GM18858 (cell line): ENCODE data around the gene MZT2A.
"Not testable (repeated sequence)": the region's sequence is repeated elsewhere in the genome, so short reads cannot be mapped to it uniquely, and the experiment has no call there.

Experiments used
- ATAC-seq: cut with Tn5 transposase; IDR thresholded peaks from one replicate; pipeline ENCODE4 v1.9.1; 2021; ENCODE audit not compliant: unreplicated experiment

Gene MZT2A

DNA sequence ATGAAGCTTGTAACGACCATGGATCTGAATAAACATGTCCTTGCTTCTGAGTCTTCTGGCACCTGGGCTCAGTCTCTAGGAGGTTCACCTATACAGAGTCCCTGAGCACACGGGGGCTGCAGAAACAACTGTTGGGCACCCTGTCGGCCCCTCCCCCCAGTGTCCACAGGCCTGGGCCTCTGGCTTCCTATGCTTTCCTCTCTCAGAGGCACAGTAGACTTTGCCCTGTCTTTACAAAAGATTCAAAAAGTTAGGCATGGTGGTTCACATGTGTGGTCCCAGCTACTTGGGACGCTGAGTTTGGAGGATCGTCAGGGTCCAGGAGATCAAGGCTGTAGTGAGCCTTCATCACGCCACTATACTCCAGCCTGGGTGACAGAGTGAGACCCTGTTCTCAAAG lies 29.3 kb upstream of the MZT2A start:
- ATAC-seq = not testable (repeated sequence)

DNA sequence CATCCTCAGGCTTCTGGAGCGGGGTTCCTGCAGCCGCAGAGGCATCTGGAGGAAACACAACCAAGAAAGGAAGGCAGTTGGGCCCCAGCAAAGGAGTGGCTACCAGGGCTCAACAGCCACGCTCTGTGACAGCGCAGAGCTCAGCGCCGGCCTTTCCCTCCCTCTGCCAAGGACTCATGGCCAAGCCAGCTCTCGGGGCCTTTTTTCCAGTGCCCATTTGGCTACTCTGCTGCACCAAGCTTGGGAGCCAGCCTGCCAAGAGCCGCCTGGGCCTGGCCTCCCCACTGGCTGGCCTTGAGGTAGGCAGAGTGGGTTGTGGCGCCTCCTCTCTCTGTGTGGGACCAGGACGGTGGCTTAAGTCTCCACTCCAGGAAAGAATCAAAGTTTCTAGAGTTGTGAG lies 28.3 kb upstream of the MZT2A start:
- no peak for ATAC-seq

DNA sequence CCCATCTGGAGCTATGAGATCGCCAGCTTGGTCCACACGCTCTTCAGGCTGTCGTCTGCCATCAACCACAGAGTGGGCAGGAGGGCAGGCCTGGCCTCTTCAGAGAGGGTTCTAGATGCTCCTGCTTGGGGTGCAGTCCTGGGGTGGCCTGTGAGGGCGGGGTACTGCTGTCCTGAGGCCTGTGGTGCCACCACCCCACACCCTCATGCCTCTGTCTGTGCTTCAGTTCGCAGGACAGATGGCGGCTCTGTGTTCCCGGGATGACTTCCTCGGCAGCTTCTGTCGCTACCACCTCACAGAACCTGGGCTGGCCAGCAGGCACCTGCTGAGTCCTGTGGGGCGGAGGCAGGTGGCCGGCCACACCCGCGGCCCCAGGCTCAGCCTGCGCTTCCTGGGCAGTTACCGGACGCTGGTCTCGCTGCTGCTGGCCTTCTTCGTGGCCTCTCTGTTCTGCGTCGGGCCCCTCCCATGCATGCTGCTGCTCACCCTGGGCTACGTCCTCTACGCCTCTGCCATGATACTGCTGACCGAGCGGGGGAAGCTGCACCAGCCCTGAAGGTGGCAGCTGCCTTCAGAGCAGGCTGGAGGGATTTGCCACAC lies 27.8 kb upstream of the MZT2A start:
- not testable (repeated sequence) for ATAC-seq

DNA sequence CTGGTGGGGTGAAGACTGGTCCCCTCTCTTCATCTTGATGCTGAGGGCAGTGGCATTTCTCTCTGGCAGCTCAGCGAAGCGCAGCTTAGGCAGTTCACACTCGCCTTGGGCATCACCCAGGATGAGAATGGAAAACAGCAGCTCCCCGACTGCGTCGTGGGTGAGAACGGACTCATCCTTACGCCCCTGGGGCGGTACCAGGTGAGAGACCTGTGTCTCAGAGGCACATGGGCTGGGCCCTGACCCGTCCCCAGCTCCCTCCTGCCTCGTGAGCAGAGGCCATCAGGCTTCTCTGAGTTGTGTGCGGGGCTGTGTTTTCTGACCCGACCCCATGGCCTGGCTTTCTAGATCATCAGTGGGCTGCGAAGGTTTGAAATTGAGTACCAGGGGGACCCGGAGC lies 27.3 kb upstream of the MZT2A start:
- ATAC-seq = no peak

DNA sequence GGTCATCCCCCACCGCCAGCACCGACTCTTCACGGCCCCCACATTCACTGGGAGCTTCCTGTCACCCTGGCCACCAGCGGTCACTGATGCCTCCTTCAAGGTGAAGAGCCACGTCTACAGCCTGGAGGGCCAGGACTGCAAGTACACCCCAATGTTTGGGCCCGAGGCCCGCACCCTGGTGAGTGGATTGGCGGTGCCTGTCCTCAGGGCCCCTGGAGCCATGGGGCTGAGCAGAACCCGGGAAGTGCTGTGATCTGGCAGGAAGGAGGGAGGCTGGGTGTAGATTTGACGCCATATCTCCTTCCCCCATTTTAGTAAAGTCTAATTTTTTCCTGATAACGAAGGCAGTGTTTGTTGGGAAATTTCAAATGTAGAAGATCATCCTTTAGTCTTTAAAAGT lies 26.3 kb upstream of the MZT2A start:
- not testable (repeated sequence) for ATAC-seq

DNA sequence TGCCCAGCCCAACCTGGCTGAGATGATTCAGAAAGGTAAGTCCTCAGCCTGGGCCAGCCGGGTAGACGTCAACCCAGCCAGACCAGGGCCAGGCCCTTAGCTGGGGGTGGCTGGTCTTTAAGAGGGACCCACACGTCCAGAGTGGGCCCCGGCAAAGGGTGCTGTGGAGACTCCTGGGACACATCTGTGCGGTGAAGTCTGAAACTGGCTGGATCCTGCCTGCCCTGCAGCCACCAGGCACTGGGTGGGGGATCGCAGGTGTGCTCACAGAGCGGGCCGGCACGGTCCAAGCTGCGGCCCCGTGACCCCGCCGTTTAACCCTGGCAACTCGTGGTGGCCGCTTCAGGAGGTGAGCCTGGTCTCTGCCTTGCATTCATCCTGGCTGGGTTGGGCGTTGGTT lies 25.7 kb upstream of the MZT2A start:
- ATAC-seq = not testable (repeated sequence)

DNA sequence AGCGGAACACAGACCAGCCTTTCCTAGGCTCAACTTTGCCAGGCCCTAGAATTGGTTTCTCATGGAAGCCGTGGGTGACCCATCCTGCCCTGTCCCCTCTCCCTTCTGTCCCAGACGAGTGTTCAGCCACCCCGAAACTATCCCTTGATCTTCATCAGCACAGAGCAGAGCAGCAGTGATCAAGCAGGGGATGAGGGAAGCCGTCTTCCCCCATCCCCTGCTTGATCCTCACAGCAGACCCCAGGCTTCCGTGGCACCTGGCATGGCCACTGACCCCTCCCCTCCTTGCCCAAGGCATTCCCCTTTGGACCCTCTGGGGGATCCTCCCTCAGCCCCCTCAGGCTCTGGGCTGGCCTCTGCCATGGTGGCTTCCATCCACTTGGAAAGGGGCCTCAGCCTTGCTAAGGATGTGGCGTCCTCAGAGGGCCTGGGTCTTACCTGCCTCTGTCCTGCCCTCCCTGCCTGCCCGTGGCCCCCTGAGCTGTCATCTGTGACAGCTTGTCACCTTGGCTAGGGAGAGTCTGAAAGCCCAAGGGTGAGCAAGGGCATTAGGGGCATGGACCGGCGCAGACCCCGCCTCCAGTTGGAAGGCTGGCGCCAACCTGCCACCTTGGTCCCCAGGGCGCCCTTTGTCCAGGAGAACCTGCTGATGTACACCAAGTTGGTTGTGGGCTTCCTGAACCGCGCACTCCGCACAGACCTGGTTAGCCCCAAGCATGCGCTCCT lies 25.1 kb upstream of the MZT2A start:
- no peak for ATAC-seq

DNA sequence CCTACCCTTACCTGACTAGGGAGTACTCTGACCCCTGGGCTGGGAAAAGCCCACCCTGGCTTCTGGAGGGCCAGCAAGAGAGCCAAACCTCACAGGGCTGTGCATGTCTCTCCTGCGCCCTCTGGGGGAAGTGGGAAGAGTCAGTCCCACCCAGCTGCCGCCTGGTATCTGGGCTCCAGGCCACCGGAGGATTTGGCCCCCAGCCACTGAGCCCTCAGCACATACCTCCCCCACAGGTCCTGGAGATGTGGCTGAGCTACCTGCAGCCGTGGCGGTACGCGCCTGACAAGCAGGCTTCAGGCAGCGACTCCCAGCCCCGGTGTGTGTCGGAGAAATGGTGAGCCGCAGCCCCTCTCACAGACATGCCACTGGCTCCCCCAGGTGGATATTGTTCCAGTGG lies 24.4 kb upstream of the MZT2A start:
- ATAC-seq = not testable (repeated sequence)

DNA sequence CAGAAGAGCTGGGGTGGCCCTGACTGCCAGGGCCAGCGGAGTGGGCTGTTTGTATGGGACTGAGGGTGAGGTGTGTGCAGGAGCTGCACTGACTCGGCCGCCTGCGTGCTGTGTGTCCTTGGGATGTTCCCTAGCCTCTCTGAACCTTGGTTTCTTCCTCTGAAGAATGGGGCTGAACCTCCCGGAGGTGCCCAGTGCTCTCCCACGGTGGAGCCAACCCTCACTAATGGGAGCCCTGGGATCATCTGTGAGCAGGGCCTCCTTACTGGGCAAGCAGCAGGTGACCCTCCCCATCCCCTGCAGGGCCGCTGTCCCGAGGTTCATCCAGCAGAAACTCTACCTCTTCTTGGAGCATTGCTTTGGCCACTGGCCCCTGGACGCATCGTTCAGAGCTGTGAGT lies 23.8 kb upstream of the MZT2A start:
- no peak for ATAC-seq

DNA sequence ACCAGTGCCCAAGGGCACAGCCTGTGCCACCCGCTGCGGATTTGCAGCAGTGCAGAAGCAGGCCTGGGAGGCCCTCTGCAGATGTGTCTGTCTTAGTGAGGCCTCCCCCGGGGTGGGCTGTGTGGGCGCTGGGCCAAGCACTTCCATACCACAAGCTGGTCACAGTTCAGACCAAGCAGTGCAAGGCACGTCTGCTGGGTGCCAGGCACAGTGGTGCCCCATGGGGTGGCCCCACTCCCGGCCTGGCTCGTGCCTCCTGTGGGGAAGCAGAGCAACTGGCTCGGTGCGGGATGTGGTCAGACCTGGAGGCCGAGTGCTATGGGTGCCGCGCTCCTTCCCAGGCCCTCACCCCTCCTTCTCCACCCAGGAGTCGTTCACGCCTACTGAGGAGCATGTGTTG lies 23.0 kb upstream of the MZT2A start:
- ATAC-seq = not testable (repeated sequence)

DNA sequence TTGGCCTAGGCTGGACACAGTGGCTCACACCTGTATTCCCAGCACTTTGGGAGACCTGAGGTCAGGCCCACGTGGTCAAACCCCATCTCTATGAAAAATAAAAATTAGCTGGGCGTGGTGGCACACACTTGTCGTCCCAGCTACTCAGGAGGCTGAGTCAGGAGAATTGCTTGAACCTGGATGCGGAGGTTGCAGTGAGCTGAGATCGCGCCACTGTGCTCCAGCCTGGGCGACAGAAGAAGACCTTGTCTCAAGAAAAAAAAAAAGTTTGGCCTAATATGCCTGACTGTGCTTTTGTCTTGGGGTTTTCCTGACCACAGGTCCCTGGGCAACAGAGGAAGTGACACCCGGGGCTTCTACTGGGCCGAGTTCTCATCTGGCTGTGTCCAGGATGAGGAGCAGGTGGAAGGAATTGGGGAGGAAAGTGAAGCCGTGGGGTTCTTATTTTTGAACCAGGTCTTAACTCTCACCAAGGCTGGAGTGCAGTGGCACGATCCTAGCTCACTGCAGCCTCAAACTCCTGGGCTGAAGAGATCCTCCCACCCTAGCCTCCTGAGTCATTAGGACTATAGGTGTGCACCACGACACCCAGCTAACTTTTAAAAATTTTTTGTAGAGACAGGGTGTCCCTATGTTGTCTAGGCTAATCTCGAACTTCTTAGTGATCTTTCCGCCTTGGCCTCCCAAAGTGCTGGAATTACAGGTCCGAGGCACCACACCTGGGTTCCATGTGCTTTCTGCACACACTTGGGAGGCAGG lies 22.4 kb upstream of the MZT2A start:
- ATAC-seq = peak; percentile 72

DNA sequence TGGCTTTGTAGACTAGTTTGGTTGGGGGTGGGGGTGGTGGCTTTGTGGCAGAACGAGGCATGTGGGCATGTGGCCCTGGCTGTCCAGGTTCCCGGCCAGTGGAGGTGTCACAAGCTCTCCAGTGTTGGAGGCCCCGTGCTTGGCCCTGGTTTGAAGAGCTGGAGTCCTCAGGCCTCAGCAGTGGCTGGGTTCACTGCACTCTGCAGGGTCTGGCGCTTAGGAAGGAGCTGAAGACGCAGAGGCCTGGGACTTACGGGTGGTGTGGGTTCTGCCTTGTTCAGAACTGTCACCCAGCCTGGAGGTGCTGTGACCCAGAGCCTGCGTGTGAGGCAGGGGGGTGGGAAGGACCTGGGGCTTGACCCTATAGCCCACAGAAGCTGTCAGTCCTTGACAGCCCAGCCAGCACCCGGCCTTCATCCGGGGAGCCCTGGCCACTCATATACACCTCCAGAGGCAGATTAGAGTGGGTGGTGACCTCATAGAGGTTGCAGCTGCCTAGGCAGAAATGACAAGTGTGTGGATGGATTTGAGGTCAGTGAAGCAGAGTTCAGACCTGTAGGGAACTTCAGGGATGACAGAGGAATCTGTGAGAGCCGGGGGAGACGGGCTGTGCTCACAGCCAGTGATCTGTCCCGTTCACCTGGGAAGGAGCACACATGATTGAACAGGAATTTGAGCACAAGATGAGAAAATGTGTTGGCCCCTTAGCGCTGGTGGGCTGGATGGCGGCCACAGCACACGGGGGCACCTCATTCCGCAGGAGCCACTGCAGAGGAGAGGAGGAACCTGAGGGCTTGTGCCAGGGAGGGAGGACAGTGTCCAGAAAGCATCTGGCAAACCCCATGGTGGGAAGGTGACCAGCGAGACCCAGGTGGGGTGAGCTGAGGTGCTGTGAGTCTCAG lies 20.0 kb upstream of the MZT2A start:
- not testable (repeated sequence) for ATAC-seq

DNA sequence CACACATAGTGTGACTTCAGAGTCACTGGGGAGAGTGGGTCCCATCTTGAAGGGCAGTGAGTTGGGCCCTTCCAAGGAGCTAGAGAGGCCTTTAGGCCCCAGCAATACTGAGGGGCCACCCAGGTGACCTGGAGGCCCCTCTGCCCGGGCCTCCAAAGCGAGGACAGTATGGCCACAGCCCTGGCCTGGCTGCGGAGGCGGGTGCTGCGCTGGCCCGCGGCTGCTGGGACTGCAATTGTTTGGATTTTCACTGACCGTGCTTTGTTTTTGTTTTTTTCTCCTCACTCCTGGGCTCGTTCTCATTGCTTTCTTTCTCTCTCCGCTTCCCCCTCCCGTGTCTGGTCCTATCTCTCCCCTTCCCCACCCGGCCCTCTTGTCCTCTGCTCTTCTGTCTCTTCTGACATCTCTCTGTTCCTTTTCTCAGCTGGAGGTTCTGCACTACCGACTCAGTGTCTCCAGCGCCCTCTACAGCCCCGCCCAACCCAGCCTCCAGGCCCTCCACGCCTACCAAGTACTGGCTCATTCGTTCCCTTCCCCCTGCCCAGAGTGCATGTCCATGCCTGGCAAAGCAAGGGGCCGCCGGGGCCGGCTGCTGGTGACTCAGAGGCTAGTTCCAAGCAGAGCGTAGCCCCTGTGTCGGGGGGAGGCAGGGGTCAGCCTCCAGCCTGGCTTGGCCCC lies 19.2 kb upstream of the MZT2A start:
- not testable (repeated sequence) for ATAC-seq

DNA sequence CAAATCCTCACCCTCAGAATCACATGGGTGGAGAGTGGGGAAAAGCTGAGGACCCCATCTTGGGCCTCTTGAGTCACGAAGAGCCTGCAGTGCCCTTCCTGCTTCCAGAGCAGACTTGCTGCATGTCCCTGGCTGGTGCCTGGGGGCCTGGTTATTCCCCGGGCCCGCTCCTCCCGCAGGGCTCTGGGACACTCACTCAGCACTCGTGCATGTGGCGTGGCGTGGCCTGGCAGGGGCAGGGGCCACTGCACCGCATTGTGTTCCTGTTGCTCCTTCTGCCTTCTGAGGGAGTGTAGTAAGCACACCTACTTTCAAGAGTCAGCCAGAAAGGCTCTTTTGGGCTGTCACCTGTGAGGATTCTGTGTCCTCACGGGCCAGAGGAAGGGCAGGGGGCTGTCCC lies 17.4 kb upstream of the MZT2A start:
- no peak for ATAC-seq

DNA sequence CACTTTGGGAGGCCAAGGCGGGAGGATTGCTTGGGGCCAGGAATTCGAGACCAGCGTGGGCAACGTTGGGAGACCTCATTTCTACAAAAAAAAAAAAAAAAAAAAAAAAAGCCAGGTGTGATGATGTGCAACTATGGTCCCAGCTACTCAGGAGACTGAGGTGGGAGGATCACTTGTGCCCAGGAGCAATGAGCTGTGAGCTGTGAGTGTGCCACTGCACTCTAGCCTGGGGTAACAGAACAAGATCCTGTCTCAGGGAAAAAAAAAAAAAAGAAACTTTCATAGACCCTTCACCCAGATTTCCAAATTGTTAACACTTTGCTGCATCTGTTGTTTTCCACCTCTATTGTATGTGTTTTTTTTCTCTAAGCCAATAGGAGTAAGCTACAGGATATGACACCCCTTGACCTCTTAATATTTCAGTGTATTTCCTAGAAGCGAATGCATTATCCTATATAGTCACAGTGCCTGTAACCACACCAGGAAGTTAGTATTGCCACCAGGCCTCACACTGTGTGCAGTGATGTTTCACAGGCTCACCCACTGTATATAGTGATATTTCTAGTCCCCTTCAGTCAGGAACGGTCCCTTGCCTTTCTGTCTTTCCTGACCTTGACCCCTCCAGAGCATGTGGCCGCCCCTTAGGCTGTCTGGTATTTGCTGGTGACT lies 12.0 kb upstream of the MZT2A start:
- not testable (repeated sequence) for ATAC-seq

DNA sequence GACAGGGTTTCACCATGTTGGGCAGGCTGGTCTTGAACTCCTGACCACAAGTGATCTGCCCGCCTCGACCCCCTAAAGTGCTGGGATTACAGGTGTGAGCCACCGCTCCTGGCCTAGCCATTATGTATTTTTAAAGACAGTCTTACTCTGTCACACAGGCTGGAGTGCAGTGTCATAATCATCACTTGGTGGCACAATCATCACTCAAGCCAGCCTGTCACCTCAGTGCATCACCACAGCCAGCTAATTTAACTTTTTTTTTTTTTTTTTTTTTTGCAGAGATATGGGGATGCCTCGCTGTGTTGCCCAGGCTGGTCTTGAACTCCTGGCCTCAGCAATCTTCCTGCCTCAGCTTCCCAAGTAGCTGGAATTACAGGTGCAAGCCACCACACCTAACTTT lies 11.4 kb upstream of the MZT2A start:
- ATAC-seq = not testable (repeated sequence)

DNA sequence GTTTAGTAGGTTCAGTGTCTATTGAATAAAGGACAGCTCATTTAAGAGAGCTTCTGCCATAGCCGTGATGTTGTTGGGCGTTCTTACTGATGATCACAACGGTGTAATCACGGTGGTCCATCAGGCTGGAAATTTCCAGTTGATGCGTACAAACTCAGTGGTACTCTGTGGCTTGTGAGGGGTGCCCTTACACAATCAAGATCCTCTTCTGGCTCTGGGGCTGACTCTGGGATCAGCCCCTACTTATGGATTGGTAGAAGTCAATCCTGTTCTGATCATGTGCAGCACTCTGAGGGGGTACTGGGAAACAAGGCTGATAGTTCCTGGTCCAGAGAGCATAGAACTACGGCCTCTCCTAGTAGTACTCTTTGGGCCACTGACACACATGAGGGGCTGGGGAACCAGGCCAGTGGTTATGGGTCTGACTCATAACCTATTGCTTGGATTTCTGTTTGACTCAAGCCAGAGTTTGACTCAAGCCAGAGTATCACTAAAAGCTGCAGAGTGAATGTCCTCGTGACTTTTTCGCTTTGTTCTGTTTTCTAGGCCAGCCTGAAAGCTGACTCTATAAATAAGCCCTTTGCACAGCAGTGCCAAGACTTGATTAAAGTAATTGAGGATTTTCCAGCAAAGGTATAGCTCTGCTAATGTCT lies 6.2 kb upstream of the MZT2A start:
- ATAC-seq = peak; percentile 97

DNA sequence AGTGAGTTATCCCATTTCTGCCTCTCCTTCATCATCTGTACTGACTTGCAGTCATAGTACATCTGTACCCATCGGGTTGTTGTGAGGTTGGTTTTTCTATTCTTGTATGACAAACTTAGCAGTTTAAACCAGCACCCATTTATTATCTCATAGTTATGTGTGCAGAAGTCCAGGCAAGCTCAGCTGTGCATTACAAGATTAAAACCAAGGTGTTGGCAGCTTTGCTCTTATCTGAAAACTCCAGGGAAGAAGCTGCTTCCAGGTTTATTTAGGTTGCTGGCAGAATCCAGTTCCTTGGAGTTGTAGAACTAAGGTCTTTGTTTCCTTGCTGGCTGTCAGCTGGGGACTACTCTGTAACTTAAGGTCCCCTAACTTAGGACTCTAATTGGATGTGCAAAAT lies 3.3 kb upstream of the MZT2A start:
- ATAC-seq = not testable (repeated sequence)

DNA sequence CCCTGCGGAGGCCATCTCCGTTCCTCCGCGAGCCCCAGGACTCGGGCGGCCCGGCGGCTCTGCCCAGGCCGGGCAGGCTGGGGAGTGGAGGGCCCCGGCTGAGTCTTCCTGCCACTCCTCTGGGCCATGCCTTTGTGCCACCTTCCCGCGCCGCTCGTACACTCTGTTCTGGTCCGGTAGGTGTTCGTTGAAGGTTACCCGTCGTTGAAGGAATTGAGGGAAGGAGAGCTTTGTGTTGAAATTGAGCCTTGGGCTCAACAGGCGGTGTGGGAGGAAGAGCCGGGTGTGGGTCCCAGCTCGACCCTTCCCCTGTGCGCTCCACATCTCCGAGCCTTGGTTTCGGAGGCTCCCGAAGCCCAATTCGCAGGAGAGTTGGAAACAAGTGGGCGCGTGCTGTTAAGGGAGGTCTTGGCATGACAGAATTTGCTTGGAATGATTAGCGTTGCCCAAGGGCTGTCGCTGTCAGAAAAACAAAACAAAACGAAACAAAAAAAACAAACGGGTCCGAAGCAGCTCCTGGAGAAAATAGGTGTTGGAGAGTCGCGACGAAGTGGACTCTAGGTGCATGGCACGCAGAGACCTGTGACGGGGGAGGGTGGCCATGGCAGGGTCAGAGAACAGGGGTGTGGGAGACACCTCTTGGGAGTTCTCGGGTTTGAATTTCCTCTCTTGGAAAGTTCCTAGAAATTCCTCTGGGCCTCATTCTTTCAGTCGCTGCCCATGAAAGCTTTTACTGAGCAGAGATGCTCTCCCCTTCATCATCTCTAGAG lies 1.2 kb upstream of the MZT2A start:
- ATAC-seq = peak; percentile 11
